GM21390 (cell line): Measurements from ENCODE around the gene CHRNA3.
"Not testable (repeated sequence)": the region's sequence is repeated elsewhere in the genome, so short reads cannot be mapped to it uniquely, and the experiment has no call there.

Source experiments
- ATAC-seq: cut with Tn5 transposase; IDR thresholded peaks from one replicate; pipeline ENCODE4 v1.9.1; 2021; ENCODE audit not compliant: unreplicated experiment

Gene CHRNA3

DNA sequence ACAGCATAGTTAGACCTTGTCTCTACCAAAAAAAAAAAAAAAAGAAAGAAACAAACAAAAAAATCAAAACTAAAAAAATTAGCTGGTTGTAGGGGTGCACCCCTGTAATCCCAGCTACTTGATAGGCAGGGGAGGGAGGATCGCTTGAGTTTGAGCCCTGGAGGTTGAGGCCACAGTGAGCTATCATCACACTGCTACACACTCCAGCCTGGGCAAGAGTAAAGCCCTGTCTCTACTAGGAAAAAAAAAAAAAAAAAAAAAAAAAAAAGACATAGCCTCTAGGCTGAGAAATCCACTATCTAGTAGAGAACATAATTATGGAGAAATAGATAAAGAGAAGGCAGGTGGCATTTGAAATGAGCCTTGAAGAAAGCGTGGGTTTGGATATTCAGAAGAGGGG is 57.7 kb downstream of the CHRNA3 start:
- ATAC-seq: no peak

DNA sequence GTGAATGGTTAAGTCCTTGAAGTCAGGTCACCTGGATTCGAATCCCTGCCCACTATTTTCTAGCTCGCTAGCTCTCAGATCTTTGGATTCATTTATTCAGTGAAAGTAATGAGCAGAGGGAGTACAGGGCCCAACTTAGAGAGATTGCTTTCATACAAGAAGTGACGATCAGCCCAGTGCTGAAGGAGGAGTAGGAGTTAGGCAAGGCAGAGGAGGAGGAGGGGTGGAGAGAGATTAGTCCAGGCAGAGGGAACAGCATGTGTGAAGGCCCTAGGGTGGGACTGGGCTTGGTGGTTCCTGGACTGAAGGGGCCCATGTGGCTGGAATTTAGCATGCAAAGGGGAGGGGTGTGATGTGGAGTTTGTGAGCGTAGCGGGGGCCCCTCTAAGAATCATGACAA is 59.3 kb downstream of the CHRNA3 start:
- ATAC-seq: no peak

DNA sequence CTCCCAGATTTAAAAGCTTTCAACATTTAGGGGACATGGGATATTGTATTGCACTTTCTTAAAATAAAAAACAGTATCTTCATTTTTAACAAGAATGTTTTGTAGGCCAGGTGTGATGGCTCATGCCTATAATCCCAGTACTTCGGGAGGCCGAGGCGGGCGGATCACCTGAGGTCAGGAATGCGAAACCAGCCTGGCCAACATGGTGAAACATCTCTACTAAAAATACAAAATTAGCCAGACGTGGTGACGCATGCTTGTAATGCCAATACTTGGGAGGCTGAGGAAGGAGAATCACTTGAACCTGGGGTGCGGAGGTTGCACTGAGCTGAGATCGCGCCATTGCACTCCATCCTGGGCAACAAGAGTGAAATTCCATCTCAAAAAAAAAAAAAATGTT is 60.6 kb downstream of the CHRNA3 start:
- not testable (repeated sequence) for ATAC-seq

DNA sequence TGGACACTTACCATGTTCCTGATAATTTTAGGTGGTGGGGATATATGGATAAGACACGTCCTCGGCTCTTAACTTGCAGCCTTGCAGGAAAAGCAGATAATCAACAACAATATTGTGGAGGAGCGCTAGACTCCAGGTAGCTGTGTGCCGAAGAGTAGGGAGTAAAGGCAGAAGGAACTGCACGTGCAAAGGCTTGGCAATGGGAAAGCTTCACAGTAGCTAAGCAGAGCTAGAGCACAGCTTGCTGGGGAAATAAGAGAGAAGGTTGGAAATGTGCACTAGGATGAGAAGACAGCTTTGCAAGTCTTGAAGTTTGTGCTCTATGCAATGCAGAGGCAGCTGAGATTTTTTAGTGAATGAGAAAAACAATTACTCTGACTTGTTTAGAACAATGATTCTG is 68.2 kb downstream of the CHRNA3 start:
- ATAC-seq: no peak

DNA sequence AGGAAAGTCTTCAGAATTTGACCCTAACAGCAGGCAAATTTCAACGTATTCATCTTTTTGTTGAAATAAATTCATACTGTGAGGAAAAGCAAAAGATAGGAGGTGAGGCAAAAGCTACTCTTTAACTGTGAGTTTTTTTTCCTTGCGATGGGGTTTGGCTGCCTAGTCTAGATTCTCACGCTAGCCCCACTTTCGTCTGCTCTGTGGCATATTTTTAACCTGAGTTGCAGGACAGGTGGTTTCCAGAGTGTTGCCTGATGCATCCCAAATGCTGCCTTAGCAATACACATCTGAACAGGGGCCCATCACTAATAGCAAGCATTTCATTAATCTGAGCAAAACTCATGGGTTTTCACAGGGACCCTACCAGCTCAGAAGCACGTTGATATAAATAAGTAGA is 68.9 kb downstream of the CHRNA3 start:
- no peak for ATAC-seq

DNA sequence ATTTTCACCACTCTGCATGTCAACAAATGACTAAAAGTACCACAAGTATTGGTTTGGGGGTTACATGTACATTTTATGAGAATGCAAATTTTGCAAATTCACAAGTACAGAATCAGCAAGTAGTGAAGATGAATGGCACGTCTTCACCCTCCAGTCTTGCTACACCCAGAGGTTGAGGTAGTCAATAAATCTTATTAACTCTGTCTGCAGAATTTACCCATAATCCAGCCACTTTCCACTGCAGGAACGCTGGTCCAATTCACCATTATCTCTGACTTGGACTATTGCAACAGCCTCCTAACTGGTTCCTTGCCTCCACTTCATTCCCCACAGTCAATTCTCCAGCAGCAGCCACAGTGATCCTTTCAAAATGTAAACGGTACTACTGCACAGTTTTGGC is 70.0 kb downstream of the CHRNA3 start:
- no peak for ATAC-seq

DNA sequence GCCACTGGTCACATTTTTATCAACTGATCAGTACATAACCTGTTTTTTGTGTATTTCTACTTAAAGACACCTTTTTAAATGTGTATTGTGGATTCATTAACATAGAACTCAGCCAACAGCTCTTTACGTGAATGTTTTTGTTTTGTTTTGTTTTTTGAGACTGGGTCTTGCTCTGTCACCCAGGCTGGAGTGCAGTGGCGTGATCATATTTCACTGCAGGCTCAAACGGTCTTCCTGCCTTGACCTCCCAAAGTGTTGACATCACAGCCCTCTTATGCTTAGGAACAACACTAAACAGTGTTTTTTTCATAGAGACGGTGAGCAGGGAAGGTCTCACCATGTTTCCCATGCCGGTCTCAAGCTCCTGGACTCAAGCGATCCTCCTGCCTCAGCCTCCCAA is 70.6 kb downstream of the CHRNA3 start:
- no peak for ATAC-seq
